SK-N-SH (cell line): ENCODE measurements around the gene RDH14. TPM values are rescaled to one million over a fixed set of nuclear protein-coding genes. Genes with fewer than 3 reads are reported as not detected.

Experiments used
- CTCF ChIA-PET: fragments of 300-600, 350-600 bp; formaldehyde crosslinking; extraction: SDS; loops from one replicate; lab custom pipeline; 2021; lab: Yijun Ruan, JAX
- POLR2A ChIA-PET: fragments of 350-600 bp; sonication (Branson Sonifier 250); formaldehyde crosslinking; extraction: SDS; loops from one replicate; lab custom pipeline; 2020; ENCODE audit warnings: antibody characterized with exemption, inconsistent platforms; lab: Yijun Ruan, JAX
- DNase-seq: peaks from one replicate; pipeline ENCODE4 v3.0.0; 2012
- H2AFZ ChIP-seq: fragments of 200-600 bp; sonication (generic); 2 replicates; pipeline ENCODE4 v1.8.1; 2016; ENCODE audit warnings: antibody characterized with exemption, mild to moderate bottlenecking, low read depth
- H3F3A ChIP-seq: fragments of 200-600 bp; sonication (generic); replicated peaks from 2 replicates; pipeline ENCODE3; 2016; ENCODE audit warnings: antibody characterized with exemption, mild to moderate bottlenecking; ENCODE audit not compliant: insufficient read depth
- H3K27ac ChIP-seq, 2 experiments: fragments of 200-500 bp in 1 of 2; fragments of 200-600 bp in 1 of 2; sonication (Bioruptor generic) in 1 of 2; sonication (generic), shearing (Covaris generic) in 1 of 2; 2 replicates each; pipeline versions ENCODE4 v1.5.1 to v1.6.1; 2014 to 2016; ENCODE audit warnings: low read depth in 2 of 2, inconsistent platforms in 1 of 2, low read length in 1 of 2, mild to moderate bottlenecking in 1 of 2, mixed read lengths in 1 of 2
- H3K27me3 ChIP-seq: fragments of 200-600 bp; sonication (generic), shearing (Covaris generic); 2 replicates; pipeline ENCODE4 v1.6.1; 2016; ENCODE audit warnings: mixed run types; ENCODE audit not compliant: insufficient read depth
- H3K36me3 ChIP-seq, 2 experiments: fragments of 200-500 bp in 1 of 2; fragments of 200-600 bp in 1 of 2; sonication (Bioruptor generic) in 1 of 2; sonication (generic) in 1 of 2; replicated peaks in 1 of 2; 2 replicates each; pipeline versions ENCODE3 to v1.5.1; 2014 to 2016; ENCODE audit warnings: low read length in 1 of 2, mild to moderate bottlenecking in 1 of 2; ENCODE audit not compliant: insufficient read depth in 2 of 2, control insufficient read depth in 1 of 2
- H3K4me1 ChIP-seq, 2 experiments: fragments of 200-500 bp in 1 of 2; fragments of 200-600 bp in 1 of 2; sonication (Bioruptor generic) in 1 of 2; sonication (generic), shearing (Covaris generic) in 1 of 2; 2 replicates each; pipeline versions ENCODE4 v1.5.1 to v1.6.1; 2014 to 2016; ENCODE audit warnings: low read depth in 1 of 2, low read length in 1 of 2, mixed run types in 1 of 2; ENCODE audit not compliant: insufficient read depth in 2 of 2, control insufficient read depth in 1 of 2
- H3K4me2 ChIP-seq: fragments of 200-600 bp; sonication (generic), shearing (Covaris generic); 2 replicates; pipeline ENCODE4 v1.6.1; 2017; ENCODE audit warnings: mixed run types
- H3K4me3 ChIP-seq, 2 experiments: fragments of 200-500 bp in 1 of 2; fragments of 200-600 bp in 1 of 2; sonication (Bioruptor generic) in 1 of 2; sonication (generic), shearing (Covaris generic) in 1 of 2; 2 replicates each; pipeline versions ENCODE4 v1.5.1 to v1.8.1; 2014 to 2016; ENCODE audit warnings: low read depth in 2 of 2, inconsistent platforms in 1 of 2, low read length in 1 of 2, mild to moderate bottlenecking in 1 of 2, mixed read lengths in 1 of 2, moderate library complexity in 1 of 2
- H3K79me2 ChIP-seq: fragments of 200-600 bp; sonication (generic); 2 replicates; pipeline ENCODE4 v1.8.1; 2017; ENCODE audit warnings: mild to moderate bottlenecking; ENCODE audit not compliant: insufficient read depth
- H3K9ac ChIP-seq: fragments of 200-600 bp; sonication (generic); 2 replicates; pipeline ENCODE4 v1.6.1; 2017; ENCODE audit warnings: mixed run types
- H3K9me2 ChIP-seq: fragments of 200-600 bp; sonication (generic); 2 replicates; pipeline ENCODE4 v1.6.1; 2017; ENCODE audit warnings: mixed run types
- H3K9me3 ChIP-seq: fragments of 200-600 bp; sonication (generic); 2 replicates; pipeline ENCODE4 v1.6.1; 2017; ENCODE audit warnings: mixed run types, mild to moderate bottlenecking, moderate library complexity
- H4K20me1 ChIP-seq: fragments of 200-600 bp; sonication (generic); 2 replicates; pipeline ENCODE4 v1.6.1; 2017; ENCODE audit warnings: mild to moderate bottlenecking, mixed run types; ENCODE audit not compliant: insufficient read depth
- ELF1 ChIP-seq: IDR thresholded peaks from 2 replicates; pipeline ENCODE4 v1.4.0; 2012
- EP300 ChIP-seq, 2 experiments: IDR thresholded peaks; 2 replicates each; pipeline versions ENCODE4 v1.4.0 to v1.6.1; 2012; ENCODE audit warnings: borderline replicate concordance in 1 of 2, low read depth in 1 of 2, low read length in 1 of 2
- FOSL2 ChIP-seq: IDR thresholded peaks from 2 replicates; pipeline ENCODE4 v1.4.0; 2012; ENCODE audit warnings: low read depth, mild to moderate bottlenecking, moderate library complexity, borderline replicate concordance
- FOXJ3 ChIP-seq: sonication (generic); formaldehyde crosslinking; IDR thresholded peaks from 2 replicates; pipeline ENCODE4 v1.5.1; 2020; ENCODE audit warnings: mild to moderate bottlenecking, missing genetic modification reagents
- MEF2A ChIP-seq: IDR thresholded peaks from 2 replicates; pipeline ENCODE4 v1.4.0; 2012; ENCODE audit warnings: low read depth, borderline replicate concordance
- MXI1 ChIP-seq: IDR thresholded peaks from 2 replicates; pipeline ENCODE4 v1.6.1; 2012; ENCODE audit warnings: mild to moderate bottlenecking, low read depth, low read length, improper control_type of control experiment
- PBX3 ChIP-seq: IDR thresholded peaks from 2 replicates; pipeline ENCODE4; 2012
- RAD21 ChIP-seq: IDR thresholded peaks from 2 replicates; pipeline ENCODE4 v1.6.1; 2012; ENCODE audit warnings: mild to moderate bottlenecking, low read length
- RCOR1 ChIP-seq: fragments of 150-350 bp; IDR thresholded peaks from 2 replicates; pipeline ENCODE4 v1.6.1; 2017; ENCODE audit warnings: antibody characterized with exemption, low read length
- REST ChIP-seq: IDR thresholded peaks from 2 replicates; pipeline ENCODE4 v1.6.1; 2012; ENCODE audit warnings: mild to moderate bottlenecking, low read depth, low read length, moderate library complexity
- RXRA ChIP-seq: IDR thresholded peaks from 2 replicates; pipeline ENCODE4 v1.4.0; 2012; ENCODE audit warnings: low read depth, mild to moderate bottlenecking, borderline replicate concordance
- SMC3 ChIP-seq: IDR thresholded peaks from 2 replicates; pipeline ENCODE4 v1.6.1; 2012; ENCODE audit warnings: low read depth, low read length, improper control_type of control experiment
- TCF12 ChIP-seq: IDR thresholded peaks from 2 replicates; pipeline ENCODE4 v1.4.0; 2012
- TEAD4 ChIP-seq: IDR thresholded peaks from 2 replicates; pipeline ENCODE4 v1.4.0; 2012; ENCODE audit warnings: mild to moderate bottlenecking, borderline replicate concordance; ENCODE audit not compliant: insufficient read depth
- USF1 ChIP-seq: IDR thresholded peaks from 2 replicates; pipeline ENCODE4 v1.4.0; 2012; ENCODE audit warnings: low read depth, borderline replicate concordance
- USF2 ChIP-seq: fragments of 150-350 bp; IDR thresholded peaks from 2 replicates; pipeline ENCODE4 v1.6.1; 2017; ENCODE audit warnings: antibody characterized with exemption, low read length, low read depth, borderline replicate concordance
- WGBS: methylation state at CpG from one replicate; pipeline ENCODE4 v1.1.6; 2017; ENCODE audit warnings: low lambda C conversion rate; 5-methylcytosine and 5-hydroxymethylcytosine counted together
- polyA plus RNA-seq, 3 experiments: library from polyadenylated mRNA; depleted of rRNA; stranded (reverse); fragments of >200 nt; gene quantifications; 2 replicates each; pipeline ENCODE4 v1.2.3, GENCODE V29; 2012

Gene RDH14
- polyA plus RNA-seq, 1 of the 3 experiments (the other 2 are of a cell fraction), result 20.2 TPM

GRCh38 chr2:18531194-18531593 is 29.3 kb downstream of the RDH14 start:
- CTCF ChIA-PET, result interaction anchor here (1.1 to 4.3 kb wide), 2 partner anchors 10 to 15 kb away, joined by 3 to 55 read pairs; no protein-coding TSS in a partner anchor

GRCh38 chr2:18527822-18528221 is 32.6 kb downstream of the RDH14 start:
- peaks cover 4 to 5% of the 10 kb centered on the region in 2 experiments; a peak in 3 of 4 replicates for H3K4me1 ChIP-seq
- ChIA-PET CTCF (interaction anchor here (1.1 kb wide), 2 partner anchors 8 to 161 kb away, joined by 3 to 8 read pairs; no protein-coding TSS in a partner anchor), POLR2A (no interaction called here)
- H2AFZ ChIP-seq, result no peak overlapping the region
- no peaks in the 10 kb centered on the region for H3K9me2 ChIP-seq
- 76% methylated on average over 4 of the region's 4 CpGs for WGBS
- H3K36me3 ChIP-seq, result no peaks in the 10 kb centered on the region
- H3K27me3 ChIP-seq, result no peaks in the 10 kb centered on the region
- no peak for DNase-seq
- no peaks in the 10 kb centered on the region for H3F3A ChIP-seq
- H3K4me2 ChIP-seq, result no peak overlapping the region
- H3K4me3 ChIP-seq, result no peak overlapping the region
- peak; percentile 45; the same call in 1 of the 2 replicates for TF ChIP-seq PBX3
- TF ChIP-seq TCF12, result no peak
- H3K27ac ChIP-seq, result no peak overlapping the region
- H3K9ac ChIP-seq, result no peak overlapping the region
- no peaks in the 10 kb centered on the region for H3K9me3 ChIP-seq
- no peaks in the 10 kb centered on the region for H3K79me2 ChIP-seq
- no peaks in the 10 kb centered on the region for H4K20me1 ChIP-seq

More at GRCh38 chr2:18531194-18531593, 29.3 kb downstream of the RDH14 start:
- TF ChIP-seq EP300 (IDR thresholded peaks at IDR 0.05; ENCODE audit: borderline replicate concordance in 1 of 2, low read depth in 1 of 2, low read length in 1 of 2), result no peak
- 76% methylated on average over 1 of the region's 1 CpG for WGBS
- Histone ChIP-seq H3K4me1 (peaks cover 0 to 4% of the 10 kb centered on the region in 2 experiments; a peak in 2 of 4 replicates), H3K27me3 (no peaks in the 10 kb centered on the region), H3K9ac (no peak overlapping the region), H3K9me2 (no peaks in the 10 kb centered on the region), H3K9me3 (no peaks in the 10 kb centered on the region), H4K20me1 (no peaks in the 10 kb centered on the region), H3K27ac (no peak overlapping the region), H3K4me3 (no peak overlapping the region), H3K79me2 (no peaks in the 10 kb centered on the region), H3K36me3 (no peaks in the 10 kb centered on the region), H2AFZ (no peak overlapping the region), H3K4me2 (no peak overlapping the region), H3F3A (no peaks in the 10 kb centered on the region)
- POLR2A ChIA-PET, result no interaction called here
- DNase-seq, result no peak

- no peak overlapping the region for H3K4me3 ChIP-seq
- no peak overlapping the region; the same call in 1 of the 2 replicates for H2AFZ ChIP-seq
- H3K9me2 ChIP-seq, result no peaks in the 10 kb centered on the region
- WGBS, result 91% methylated on average over 2 of the region's 2 CpGs
- DNase-seq, result no peak
- no peak overlapping the region for H3K27ac ChIP-seq
- H3K4me2 ChIP-seq, result no peak overlapping the region
- H3F3A ChIP-seq, result no peaks in the 10 kb centered on the region
- no peaks in the 10 kb centered on the region for H3K27me3 ChIP-seq
- no peaks in the 10 kb centered on the region for H4K20me1 ChIP-seq
- POLR2A ChIA-PET, result no interaction called here
- H3K9ac ChIP-seq, result no peak overlapping the region
- no peaks in the 10 kb centered on the region for H3K36me3 ChIP-seq
- CTCF ChIA-PET, result interaction anchor here (1.1 to 1.4 kb wide), 2 partner anchors 161 to 823 kb away, joined by 3 to 4 read pairs; no protein-coding TSS in a partner anchor
- H3K4me1 ChIP-seq, result peaks cover 4 to 10% of the 10 kb centered on the region in 2 experiments; a peak in 3 of 4 replicates
- no peaks in the 10 kb centered on the region for H3K9me3 ChIP-seq
- no peaks in the 10 kb centered on the region for H3K79me2 ChIP-seq
- TF ChIP-seq MEF2A, result no peak
- TF ChIP-seq USF1, result no peak
- no peak for TF ChIP-seq RCOR1
- no peak for TF ChIP-seq RXRA
- TF ChIP-seq EP300 (IDR thresholded peaks at IDR 0.05; ENCODE audit: borderline replicate concordance in 1 of 2, low read depth in 1 of 2, low read length in 1 of 2), result no peak
- no peak for TF ChIP-seq MXI1
- TF ChIP-seq RAD21, result no peak
- no peak for TF ChIP-seq REST
- no peak for TF ChIP-seq SMC3
- TF ChIP-seq FOXJ3, result no peak
- no peak for TF ChIP-seq USF2
- TF ChIP-seq ELF1, result no peak
- TF ChIP-seq FOSL2, result no peak
- no peak for TF ChIP-seq TEAD4
Observed at GRCh38 chr2:18527326-18527725, 33.1 kb downstream of the RDH14 start.
